DOHH2 (cell line): Measurements from ENCODE around the gene TIMM17A.

Experiments used
- H3F3A ChIP-seq: fragments of 200-600 bp; sonication (generic), shearing (Covaris generic); 2 replicates; pipeline ENCODE4 v1.6.0; 2016; ENCODE audit warnings: antibody characterized with exemption, mild to moderate bottlenecking; ENCODE audit not compliant: control insufficient read depth, insufficient read depth
- H3K27ac ChIP-seq: fragments of 200-600 bp; sonication (generic); 2 replicates; pipeline ENCODE4 v1.5.1; 2014; ENCODE audit warnings: low read depth, mild to moderate bottlenecking, low read length, moderate library complexity
- H3K27me3 ChIP-seq: fragments of 200-600 bp; sonication (generic); 2 replicates; pipeline ENCODE4 v1.6.1; 2014; ENCODE audit warnings: mild to moderate bottlenecking, low read length, mixed read lengths; ENCODE audit not compliant: control insufficient read depth
- H3K36me3 ChIP-seq: fragments of 200-600 bp; sonication (generic); 2 replicates; pipeline ENCODE4 v1.6.1; 2014; ENCODE audit warnings: mild to moderate bottlenecking, low read length, moderate library complexity, mixed read lengths; ENCODE audit not compliant: control insufficient read depth
- H3K4me1 ChIP-seq: fragments of 200-600 bp; sonication (generic); 2 replicates; pipeline ENCODE4 v1.6.1; 2014; ENCODE audit warnings: mild to moderate bottlenecking, low read length, mixed read lengths; ENCODE audit not compliant: control insufficient read depth
- H3K4me2 ChIP-seq: fragments of 200-600 bp; sonication (generic); 2 replicates; pipeline ENCODE4 v1.6.0; 2014; ENCODE audit warnings: mild to moderate bottlenecking, low read length, moderate library complexity
- H3K4me3 ChIP-seq: fragments of 200-600 bp; sonication (generic); 2 replicates; pipeline ENCODE4 v1.5.1; 2014; ENCODE audit warnings: mild to moderate bottlenecking, low read length, mixed read lengths
- H3K79me2 ChIP-seq: fragments of 200-600 bp; sonication (generic); 2 replicates; pipeline ENCODE4 v1.6.1; 2014; ENCODE audit warnings: mild to moderate bottlenecking, low read length, mixed read lengths; ENCODE audit not compliant: control insufficient read depth
- H3K9me2 ChIP-seq: fragments of 200-600 bp; sonication (generic); replicated peaks from 2 replicates; pipeline ENCODE4 v1.6.1; 2014; ENCODE audit warnings: mild to moderate bottlenecking, low read length, mixed read lengths; ENCODE audit not compliant: control insufficient read depth
- H3K9me3 ChIP-seq: fragments of 200-600 bp; sonication (generic); 2 replicates; pipeline ENCODE4 v1.6.1; 2014; ENCODE audit warnings: antibody characterized with exemption, low read length, mixed read lengths; ENCODE audit not compliant: control insufficient read depth, insufficient read depth
- H4K20me1 ChIP-seq: fragments of 200-600 bp; sonication (generic); 2 replicates; pipeline ENCODE4 v1.6.0; 2014; ENCODE audit warnings: low read depth, mild to moderate bottlenecking, antibody characterized with exemption, low read length, moderate library complexity; ENCODE audit not compliant: control insufficient read depth, insufficient read depth
- CTCF ChIP-seq: fragments of 200-600 bp; sonication (generic); IDR thresholded peaks from one replicate; pipeline ENCODE4 v1.5.1; 2014; ENCODE audit warnings: antibody characterized with exemption, mild to moderate bottlenecking, low read depth, low read length; ENCODE audit not compliant: poor library complexity, severe bottlenecking
- EZH2phosphoT487 ChIP-seq: fragments of 200-600 bp; sonication (generic); IDR thresholded peaks from 2 replicates; pipeline ENCODE4 v1.6.1; 2017; ENCODE audit warnings: borderline replicate concordance, mild to moderate bottlenecking, antibody characterized with exemption, low read length, moderate library complexity, mixed read lengths

The TIMM17A gene

GRCh38 chr1:202004711-202005110, 49.4 kb downstream of the TIMM17A start:
- Histone ChIP-seq H3K4me2 (no peak overlapping the region), H3K79me2 (no peaks in the 10 kb centered on the region), H3K27me3 (no peaks in the 10 kb centered on the region), H3F3A (no peaks in the 10 kb centered on the region), H3K9me3 (no peaks in the 10 kb centered on the region), H4K20me1 (0 out of 2 replicates have a peak, but pooled peaks cover 3% of the 10 kb centered on the region), H3K27ac (no peak overlapping the region), H3K36me3 (peaks cover 34% of the 10 kb centered on the region), H3K4me3 (no peak overlapping the region), H3K9me2 (no peaks in the 10 kb centered on the region), H3K4me1 (peaks cover 2% of the 10 kb centered on the region)
- TF ChIP-seq EZH2phosphoT487, result no peak
- TF ChIP-seq CTCF, result no peak

GRCh38 chr1:202005958-202006357, 50.7 kb downstream of the TIMM17A start:
- no peaks in the 10 kb centered on the region for H3K79me2 ChIP-seq
- H3K9me2 ChIP-seq, result no peaks in the 10 kb centered on the region
- TF ChIP-seq EZH2phosphoT487, result no peak
- TF ChIP-seq CTCF, result no peak
- 0 out of 2 replicates have a peak, but pooled peaks cover 3% of the 10 kb centered on the region for H4K20me1 ChIP-seq
- no peak overlapping the region for H3K4me3 ChIP-seq
- H3K9me3 ChIP-seq, result no peaks in the 10 kb centered on the region
- H3K27me3 ChIP-seq, result no peaks in the 10 kb centered on the region
- H3K4me1 ChIP-seq, result peaks cover 10% of the 10 kb centered on the region
- no peaks in the 10 kb centered on the region for H3F3A ChIP-seq
- peaks cover 27% of the 10 kb centered on the region for H3K36me3 ChIP-seq
- H3K27ac ChIP-seq, result no peak overlapping the region
- no peak overlapping the region for H3K4me2 ChIP-seq

- Histone ChIP-seq H3K27ac (no peak overlapping the region), H3K4me1 (peaks cover 10% of the 10 kb centered on the region), H3K79me2 (no peaks in the 10 kb centered on the region), H3K4me3 (no peak overlapping the region), H4K20me1 (0 out of 2 replicates have a peak, but pooled peaks cover 3% of the 10 kb centered on the region), H3K9me2 (no peaks in the 10 kb centered on the region), H3K36me3 (peaks cover 27% of the 10 kb centered on the region), H3F3A (no peaks in the 10 kb centered on the region), H3K9me3 (no peaks in the 10 kb centered on the region), H3K4me2 (no peak overlapping the region), H3K27me3 (no peaks in the 10 kb centered on the region)
- TF ChIP-seq EZH2phosphoT487 (no peak), CTCF (no peak)
Observed at GRCh38 chr1:202007304-202007703, 52.0 kb downstream of the TIMM17A start.
